Activated B cell treated with CpG ODN at 0.5 μM for 24 hours (primary cell): ENCODE results near the gene TPCN1. TPM values are rescaled to one million over a fixed set of nuclear protein-coding genes. Genes with fewer than 3 reads are reported as not detected.
"Not testable (repeated sequence)": the region's sequence is repeated elsewhere in the genome, so short reads cannot be mapped to it uniquely, and the experiment has no call there.

Experiments
- ATAC-seq: fragments of 200-7000 bp; cut with Tn5 transposase; one replicate; pipeline ENCODE4 v1.10.0; 2021; ENCODE audit warnings: low read depth, mild to moderate bottlenecking, moderate library complexity
- CTCF ChIA-PET: fragments of 350-600 bp; sonication (Branson Sonifier 250); formaldehyde crosslinking; loops from one replicate; lab custom pipeline; 2021; ENCODE audit warnings: antibody characterized with exemption; lab: Charles Lee
- POLR2A ChIA-PET: fragments of 350-600 bp; sonication (Branson Sonifier 250); formaldehyde crosslinking; loops from one replicate; lab custom pipeline; 2021; ENCODE audit warnings: antibody characterized with exemption; lab: Charles Lee
- DNase-seq: peaks from one replicate; pipeline ENCODE4 v3.0.0; 2022
- H3K27ac Mint-ChIP-seq: one replicate; pipeline ENCODE4 v1.8.0; 2020; ENCODE audit warnings: mixed read lengths
- H3K27me3 Mint-ChIP-seq: one replicate; pipeline ENCODE4 v1.8.0; 2021; ENCODE audit warnings: mixed read lengths
- H3K36me3 Mint-ChIP-seq: one replicate; pipeline ENCODE4 v1.8.0; 2021; ENCODE audit warnings: low read depth, mixed read lengths
- H3K4me1 Mint-ChIP-seq: one replicate; pipeline ENCODE4 v1.8.0; 2021; ENCODE audit warnings: mixed read lengths
- H3K4me3 Mint-ChIP-seq: one replicate; pipeline ENCODE4 v1.8.0; 2020; ENCODE audit warnings: mild to moderate bottlenecking, mixed read lengths
- H3K9me3 Mint-ChIP-seq: one replicate; pipeline ENCODE4 v1.8.0; 2020; ENCODE audit warnings: mixed read lengths
- intact Hi-C: fragments of 100-400 bp; cut with micrococcal nuclease; formaldehyde crosslinking; loops from one replicate; pipeline ENCODE4 v1.15.1; 2024
- total RNA-seq: library from RNA; stranded (reverse); gene quantifications from 2 replicates; pipeline ENCODE4 v1.2.3, GENCODE V29; 2022
- TF ChIP-seq, protein P1 (sequence below): fragments of 200-600 bp; IDR thresholded peaks from one replicate; pipeline ENCODE4 v1.8.0; 2022; ENCODE audit warnings: antibody characterized with exemption, mild to moderate bottlenecking

TPCN1 gene
- total RNA-seq, 1 donor from 2014 or later = 126 TPM

DNA sequence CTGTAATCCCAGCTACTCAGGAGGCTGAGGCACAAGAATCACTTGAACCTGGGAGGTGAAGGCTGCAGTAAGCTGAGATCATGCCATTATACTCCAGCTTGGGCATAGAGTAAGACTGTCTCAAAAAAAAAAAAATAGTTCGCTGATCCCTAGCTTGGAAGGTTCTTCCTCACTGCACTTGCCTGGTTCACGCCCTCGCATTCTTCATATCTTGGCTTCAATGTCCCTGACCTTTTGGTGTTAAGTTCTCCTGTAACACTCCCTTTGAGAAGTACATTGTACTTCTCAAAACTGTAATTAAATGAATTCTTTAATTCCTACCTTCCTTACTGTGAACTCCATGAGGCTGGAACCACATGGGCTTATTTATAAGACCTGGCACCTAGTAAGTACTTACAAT is 16.5 kb upstream of the TPCN1 start:
- TF ChIP-seq, protein P1, sequence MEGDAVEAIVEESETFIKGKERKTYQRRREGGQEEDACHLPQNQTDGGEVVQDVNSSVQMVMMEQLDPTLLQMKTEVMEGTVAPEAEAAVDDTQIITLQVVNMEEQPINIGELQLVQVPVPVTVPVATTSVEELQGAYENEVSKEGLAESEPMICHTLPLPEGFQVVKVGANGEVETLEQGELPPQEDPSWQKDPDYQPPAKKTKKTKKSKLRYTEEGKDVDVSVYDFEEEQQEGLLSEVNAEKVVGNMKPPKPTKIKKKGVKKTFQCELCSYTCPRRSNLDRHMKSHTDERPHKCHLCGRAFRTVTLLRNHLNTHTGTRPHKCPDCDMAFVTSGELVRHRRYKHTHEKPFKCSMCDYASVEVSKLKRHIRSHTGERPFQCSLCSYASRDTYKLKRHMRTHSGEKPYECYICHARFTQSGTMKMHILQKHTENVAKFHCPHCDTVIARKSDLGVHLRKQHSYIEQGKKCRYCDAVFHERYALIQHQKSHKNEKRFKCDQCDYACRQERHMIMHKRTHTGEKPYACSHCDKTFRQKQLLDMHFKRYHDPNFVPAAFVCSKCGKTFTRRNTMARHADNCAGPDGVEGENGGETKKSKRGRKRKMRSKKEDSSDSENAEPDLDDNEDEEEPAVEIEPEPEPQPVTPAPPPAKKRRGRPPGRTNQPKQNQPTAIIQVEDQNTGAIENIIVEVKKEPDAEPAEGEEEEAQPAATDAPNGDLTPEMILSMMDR = no peak
- ChIA-PET POLR2A (interaction anchor here (1.5 to 8.0 kb wide), 5 partner anchors 18 to 28 kb away, joined by 18 to 90 read pairs (median 21); partner anchors contain the start of genes DDX54, RITA1 and TPCN1), CTCF (interaction anchor here (1.0 to 1.4 kb wide), 3 partner anchors 8 to 28 kb away, joined by 4 to 6 read pairs (median 5); no protein-coding TSS in a partner anchor)
- Mint-ChIP-seq H3K27ac (peak overlapping the region; percentile 10), H3K36me3 (no peaks in the 10 kb centered on the region), H3K4me3 (no peak overlapping the region), H3K27me3 (no peaks in the 10 kb centered on the region), H3K4me1 (peaks cover 62% of the 10 kb centered on the region), H3K9me3 (no peaks in the 10 kb centered on the region)
- DNase-seq (no peak), ATAC-seq (no peak)
- intact Hi-C loops = no loop called here

- ChIA-PET POLR2A (interaction anchor here (2.5 to 8.0 kb wide), 4 partner anchors 16 to 24 kb away, joined by 42 to 287 read pairs (median 184); partner anchors contain the start of genes DDX54, RITA1 and TPCN1), CTCF (interaction anchor here (1.9 kb wide), 1 partner anchor 9 kb away, joined by 11 read pairs; no protein-coding TSS in a partner anchor)
- DNase-seq, H3K4me3 Mint-ChIP-seq, intact Hi-C loops, ATAC-seq, H3K9me3 Mint-ChIP-seq, H3K36me3 Mint-ChIP-seq, H3K27me3 Mint-ChIP-seq: not testable (repeated sequence)
- Mint-ChIP-seq H3K4me1 (peaks cover 81% of the 10 kb centered on the region), H3K27ac (peak overlapping the region; percentile 19)
Observed at GRCh38 chr12:113206802-113207201, 14.5 kb upstream of the TPCN1 start.

- Mint-ChIP-seq H3K9me3 (no peaks in the 10 kb centered on the region), H3K4me1 (peaks cover 74% of the 10 kb centered on the region), H3K4me3 (peak overlapping the region; percentile 76), H3K36me3 (no peaks in the 10 kb centered on the region), H3K27ac (peak overlapping the region; percentile 98), H3K27me3 (no peaks in the 10 kb centered on the region)
- DNase-seq (no peak), ATAC-seq (no peak)
- ChIA-PET CTCF (interaction anchor here (1.0 to 2.3 kb wide), 5 partner anchors 10 to 25 kb away, joined by 3 to 32 read pairs (median 7); partner anchors contain the start of gene TPCN1), POLR2A (interaction anchor here (0.5 to 7.7 kb wide), 14 partner anchors 9 to 229 kb away, joined by 3 to 287 read pairs (median 4); partner anchors contain the start of genes DDX54, RITA1, SLC8B1 and TPCN1)
- intact Hi-C loops = loop anchor here (1.0 kb wide), 5 partner anchors 10 to 26 kb away; partner anchors contain the start of genes DDX54, RITA1 and TPCN1
- TF ChIP-seq, protein P1 = no peak
Observed at GRCh38 chr12:113207613-113208040, 13.6 kb upstream of the TPCN1 start.

DNA sequence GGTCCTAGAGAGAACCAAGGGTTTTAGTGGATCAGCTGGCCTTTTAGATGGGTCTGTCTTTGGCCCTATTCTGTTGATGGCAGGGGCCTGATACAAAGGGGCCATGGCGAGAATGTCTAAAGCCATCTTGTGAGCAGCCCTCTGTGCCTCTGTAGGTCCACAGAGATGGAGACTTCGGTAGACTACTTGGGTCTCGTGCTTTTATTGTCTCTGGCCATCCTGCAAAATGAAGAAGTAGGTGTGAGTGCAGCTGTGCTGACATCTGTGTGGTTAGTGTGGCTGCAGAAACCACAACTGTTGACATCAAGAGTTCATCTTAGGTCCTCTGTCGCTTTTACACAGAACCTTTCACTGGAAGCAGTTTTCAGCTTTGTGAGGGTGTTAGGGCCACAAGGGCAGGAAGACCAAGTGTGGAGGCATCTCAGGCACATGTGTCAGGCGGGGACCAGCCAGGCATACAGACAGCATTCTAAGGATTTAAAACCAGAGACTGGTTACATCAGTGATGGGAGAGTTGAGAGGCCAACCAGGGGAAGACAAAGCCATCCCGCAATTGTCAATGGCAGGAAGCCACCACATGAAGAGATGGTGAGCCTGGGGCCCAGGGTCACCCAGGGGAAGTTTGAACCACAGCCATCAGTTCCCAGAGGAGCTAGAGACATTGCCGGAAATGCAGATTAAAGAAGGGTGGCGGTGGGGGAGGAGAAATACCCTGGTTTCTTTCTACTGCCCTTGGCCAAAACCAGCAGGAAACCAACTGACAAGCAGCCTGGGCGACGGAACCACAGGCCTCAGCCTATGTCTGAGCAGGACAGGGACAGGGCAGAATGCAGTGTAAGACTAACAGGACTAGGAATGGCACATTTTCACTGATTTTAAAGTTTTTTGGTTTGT is 13.0 kb upstream of the TPCN1 start:
- peak overlapping the region; percentile 76 for H3K4me3 Mint-ChIP-seq
- CTCF ChIA-PET = interaction anchor here (1.0 to 2.3 kb wide), 6 partner anchors 9 to 24 kb away, joined by 3 to 32 read pairs (median 6); partner anchors contain the start of gene TPCN1
- peak; percentile 64 for DNase-seq
- POLR2A ChIA-PET = interaction anchor here (0.5 to 7.7 kb wide), 21 partner anchors 9 to 302 kb away, joined by 3 to 287 read pairs (median 4); partner anchors contain the start of genes DDX54, OAS1, RITA1 and SDSL
- peak overlapping the region; percentile 98 for H3K27ac Mint-ChIP-seq
- no peaks in the 10 kb centered on the region for H3K27me3 Mint-ChIP-seq
- H3K4me1 Mint-ChIP-seq = peaks cover 69% of the 10 kb centered on the region
- TF ChIP-seq, protein P1 = no peak
- H3K9me3 Mint-ChIP-seq = no peaks in the 10 kb centered on the region
- peak; percentile 81 for ATAC-seq
- intact Hi-C loops = loop anchor here (1.0 kb wide), 5 partner anchors 11 to 25 kb away; partner anchors contain the start of genes DDX54, RITA1 and TPCN1
- H3K36me3 Mint-ChIP-seq = no peaks in the 10 kb centered on the region

DNA sequence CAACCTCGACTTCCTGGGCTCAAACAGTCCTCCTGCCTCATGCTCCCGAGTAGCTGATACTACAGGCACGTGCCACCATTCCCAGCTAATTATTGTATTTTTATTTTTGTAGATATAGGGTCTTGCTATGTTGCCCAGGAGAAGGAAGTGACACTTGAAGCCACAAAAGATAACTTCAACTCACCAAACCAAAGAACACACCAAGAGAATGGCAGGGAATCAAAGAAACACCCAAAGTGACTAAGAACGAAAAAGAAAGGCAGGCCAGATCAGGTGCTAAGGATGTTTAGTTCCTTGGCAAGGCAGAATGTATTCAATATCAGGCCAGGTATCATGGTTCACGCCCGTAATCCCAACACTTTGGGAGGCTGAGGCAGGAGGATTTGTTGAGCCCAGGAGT is 10.1 kb upstream of the TPCN1 start:
- H3K36me3 Mint-ChIP-seq = no peaks in the 10 kb centered on the region
- H3K4me1 Mint-ChIP-seq = peaks cover 66% of the 10 kb centered on the region
- CTCF ChIA-PET = no interaction called here
- intact Hi-C loops = no loop called here
- DNase-seq = no peak
- no peaks in the 10 kb centered on the region for H3K27me3 Mint-ChIP-seq
- peak overlapping the region; percentile 3 for H3K27ac Mint-ChIP-seq
- no peak for ATAC-seq
- H3K4me3 Mint-ChIP-seq = no peak overlapping the region
- POLR2A ChIA-PET = interaction anchor here (0.7 to 7.7 kb wide), 3 partner anchors 11 to 26 kb away, joined by 3 to 287 read pairs (median 277); partner anchors contain the start of genes RITA1 and TPCN1
- no peaks in the 10 kb centered on the region for H3K9me3 Mint-ChIP-seq
- TF ChIP-seq, protein P1 = no peak
